Parathyroid adenoma (tissue), 2 donors: Measurements from ENCODE around the gene ZFR.
"Not testable (repeated sequence)": the region's sequence is repeated elsewhere in the genome, so short reads cannot be mapped to it uniquely, and the experiment has no call there.

Experiments used
- H2AFZ ChIP-seq: fragments of 300-600 bp; sonication (generic); one replicate; pipeline ENCODE4 v1.7.0; 2017; ENCODE audit warnings: antibody characterized with exemption, mild to moderate bottlenecking
- H3K27ac ChIP-seq: fragments of 300-600 bp; sonication (generic); one replicate; pipeline ENCODE4 v1.7.0; 2017
- H3K27me3 ChIP-seq: fragments of 300-600 bp; sonication (generic); one replicate; pipeline ENCODE4 v1.7.0; 2017; ENCODE audit warnings: low read length; ENCODE audit not compliant: control insufficient read depth, insufficient read depth
- H3K36me3 ChIP-seq: fragments of 300-600 bp; sonication (generic); one replicate; pipeline ENCODE4 v1.7.0; 2017; ENCODE audit warnings: low read length; ENCODE audit not compliant: control insufficient read depth, insufficient read depth
- H3K4me1 ChIP-seq: fragments of 300-600 bp; sonication (generic); one replicate; pipeline ENCODE4 v1.7.0; 2017; ENCODE audit warnings: control low read depth
- H3K4me2 ChIP-seq: fragments of 300-600 bp; sonication (generic); one replicate; pipeline ENCODE4 v1.7.0; 2017; ENCODE audit warnings: low read length
- H3K4me3 ChIP-seq: fragments of 300-600 bp; sonication (generic); one replicate; pipeline ENCODE4 v1.7.0; 2017; ENCODE audit warnings: low read depth, low read length
- H3K79me2 ChIP-seq: fragments of 300-600 bp; sonication (generic); one replicate; pipeline ENCODE4 v1.7.0; 2017; ENCODE audit warnings: control low read depth
- H3K9ac ChIP-seq: fragments of 300-600 bp; sonication (generic); one replicate; pipeline ENCODE4 v1.7.0; 2017; ENCODE audit warnings: mild to moderate bottlenecking
- H3K9me3 ChIP-seq: fragments of 300-600 bp; sonication (generic); one replicate; pipeline ENCODE4 v1.7.0; 2017; ENCODE audit warnings: low read length; ENCODE audit not compliant: control insufficient read depth
- CTCF ChIP-seq: fragments of 300-600 bp; sonication (generic); IDR thresholded peaks from one replicate; pipeline ENCODE4 v1.7.0; 2017; ENCODE audit warnings: antibody characterized with exemption, mild to moderate bottlenecking
- donor health status: primary hyperparathyroidism.

ZFR gene

GRCh38 chr5:32325616-32326015 lies 118.9 kb downstream of the ZFR start:
- H2AFZ ChIP-seq: peak overlapping the region; percentile 22
- no peaks in the 10 kb centered on the region for H3K79me2 ChIP-seq
- no peak overlapping the region for H3K9ac ChIP-seq
- H3K4me1 ChIP-seq: no peaks in the 10 kb centered on the region
- H3K4me2 ChIP-seq: no peak overlapping the region
- no peak overlapping the region for H3K27ac ChIP-seq
- no peaks in the 10 kb centered on the region for H3K9me3 ChIP-seq
- H3K4me3 ChIP-seq: no peak overlapping the region
- H3K27me3 ChIP-seq: no peaks in the 10 kb centered on the region
- no peak for TF ChIP-seq CTCF
- H3K36me3 ChIP-seq: no peaks in the 10 kb centered on the region

GRCh38 chr5:32325062-32325461 lies 119.5 kb downstream of the ZFR start:
- Histone ChIP-seq H3K27ac (no peak overlapping the region), H3K79me2 (no peaks in the 10 kb centered on the region), H3K4me1 (no peaks in the 10 kb centered on the region), H3K4me3 (no peak overlapping the region), H2AFZ (peak overlapping the region; percentile 28), H3K36me3 (no peaks in the 10 kb centered on the region), H3K27me3 (no peaks in the 10 kb centered on the region), H3K4me2 (no peak overlapping the region), H3K9me3 (no peaks in the 10 kb centered on the region), H3K9ac (no peak overlapping the region)
- TF ChIP-seq CTCF: no peak

- Histone ChIP-seq H3K79me2 (no peaks in the 10 kb centered on the region), H3K9me3 (no peaks in the 10 kb centered on the region), H3K4me1 (no peaks in the 10 kb centered on the region), H3K4me2 (no peak overlapping the region), H2AFZ (no peak overlapping the region), H3K27ac (no peak overlapping the region), H3K27me3 (no peaks in the 10 kb centered on the region), H3K9ac (no peak overlapping the region), H3K4me3 (no peak overlapping the region), H3K36me3 (no peaks in the 10 kb centered on the region)
- TF ChIP-seq CTCF: no peak
Observed at GRCh38 chr5:32323741-32324140, 120.8 kb downstream of the ZFR start.

GRCh38 chr5:32322882-32323281 lies 121.7 kb downstream of the ZFR start:
- Histone ChIP-seq H3K27me3 (no peaks in the 10 kb centered on the region), H3K36me3 (no peaks in the 10 kb centered on the region), H3K9me3 (no peaks in the 10 kb centered on the region), H2AFZ (no peak overlapping the region), H3K27ac (no peak overlapping the region), H3K4me1 (no peaks in the 10 kb centered on the region), H3K4me2 (no peak overlapping the region), H3K79me2 (no peaks in the 10 kb centered on the region), H3K4me3 (no peak overlapping the region), H3K9ac (no peak overlapping the region)
- no peak for TF ChIP-seq CTCF

- not testable (repeated sequence) for H3K9me3 ChIP-seq, H3K4me2 ChIP-seq, H2AFZ ChIP-seq, H3K27ac ChIP-seq, H3K4me3 ChIP-seq, H3K4me1 ChIP-seq, H3K27me3 ChIP-seq, H3K36me3 ChIP-seq, H3K9ac ChIP-seq, H3K79me2 ChIP-seq
Observed at GRCh38 chr5:32321787-32322186, 122.8 kb downstream of the ZFR start.
